Stimulated activated memory B cell treated with anti-CD40 and anti-IgM and Interleukin-4, amounts not matched to agents 10 μg/mL and 1 μg/mL and 100 μg/mL, for 72 hours (primary cell): ENCODE data around the gene PRPF19.

Experiments used
- ATAC-seq: fragments of 150-1000 bp; cut with Tn5 transposase; 2 replicates; pipeline ENCODE4 v1.10.0; 2021
- H3K27ac Mint-ChIP-seq: one replicate; pipeline ENCODE4 v1.8.0; 2022; ENCODE audit warnings: mild to moderate bottlenecking, mixed read lengths
- H3K27me3 Mint-ChIP-seq: one replicate; pipeline ENCODE4 v1.8.0; 2022; ENCODE audit warnings: mixed read lengths
- H3K36me3 Mint-ChIP-seq: one replicate; pipeline ENCODE4 v1.8.0; 2022; ENCODE audit warnings: mixed read lengths
- H3K4me1 Mint-ChIP-seq: one replicate; pipeline ENCODE4 v1.8.0; 2022; ENCODE audit warnings: mixed read lengths
- H3K4me3 Mint-ChIP-seq: one replicate; pipeline ENCODE4 v1.8.0; 2022; ENCODE audit warnings: mild to moderate bottlenecking, moderate library complexity, mixed read lengths
- H3K9me3 Mint-ChIP-seq: one replicate; pipeline ENCODE4 v1.8.0; 2022; ENCODE audit warnings: mixed read lengths

The PRPF19 gene

DNA sequence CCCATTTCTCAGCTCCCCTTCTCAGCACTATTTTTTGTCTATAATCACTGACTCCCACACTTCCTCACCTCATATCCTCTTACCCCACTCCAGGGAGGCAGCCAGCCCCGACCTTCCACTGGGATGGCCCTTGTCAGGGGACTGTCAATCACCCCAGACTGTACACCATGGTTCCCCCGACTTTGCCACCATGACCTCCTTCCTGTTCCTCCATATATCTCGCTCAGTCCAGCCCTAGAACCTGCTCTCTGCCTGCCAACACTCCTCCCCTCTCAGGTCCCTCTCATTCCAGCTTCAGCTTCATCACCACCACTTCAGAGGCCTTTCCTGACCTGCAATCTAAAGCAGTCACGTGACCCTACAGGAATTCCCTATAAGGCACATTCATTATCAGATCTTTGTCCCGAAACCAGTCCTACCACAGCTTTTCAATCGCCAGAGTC is 16.5 kb downstream of the PRPF19 start:
- H3K4me3 Mint-ChIP-seq, result no peak overlapping the region
- no peaks in the 10 kb centered on the region for H3K4me1 Mint-ChIP-seq
- H3K27ac Mint-ChIP-seq, result no peak overlapping the region
- H3K36me3 Mint-ChIP-seq, result peaks cover 45% of the 10 kb centered on the region
- no peaks in the 10 kb centered on the region for H3K9me3 Mint-ChIP-seq
- H3K27me3 Mint-ChIP-seq, result no peaks in the 10 kb centered on the region
- ATAC-seq, result no peak

DNA sequence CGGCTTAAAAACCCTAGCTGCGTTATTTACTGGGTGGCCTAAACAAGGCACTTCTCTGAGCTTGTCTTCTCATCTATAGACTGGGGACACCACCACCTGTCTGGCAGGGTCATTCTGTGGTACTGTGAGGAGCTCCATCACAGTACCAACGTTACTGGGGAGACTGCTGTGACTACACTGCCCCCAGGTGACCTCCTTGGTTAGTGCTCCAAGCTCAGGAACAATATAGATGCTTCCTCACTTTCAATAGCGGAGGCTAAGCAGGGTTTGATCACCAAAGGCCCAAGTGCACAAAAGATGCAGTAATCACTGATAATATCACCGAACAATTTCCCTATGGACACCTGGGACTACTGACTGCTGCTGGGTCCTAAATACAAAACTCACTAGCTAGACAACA is 18.8 kb downstream of the PRPF19 start:
- Mint-ChIP-seq H3K4me3 (no peak overlapping the region), H3K36me3 (peaks cover 49% of the 10 kb centered on the region), H3K4me1 (peaks cover 6% of the 10 kb centered on the region), H3K27ac (no peak overlapping the region), H3K27me3 (no peaks in the 10 kb centered on the region), H3K9me3 (no peaks in the 10 kb centered on the region)
- ATAC-seq, result peak; percentile 65

DNA sequence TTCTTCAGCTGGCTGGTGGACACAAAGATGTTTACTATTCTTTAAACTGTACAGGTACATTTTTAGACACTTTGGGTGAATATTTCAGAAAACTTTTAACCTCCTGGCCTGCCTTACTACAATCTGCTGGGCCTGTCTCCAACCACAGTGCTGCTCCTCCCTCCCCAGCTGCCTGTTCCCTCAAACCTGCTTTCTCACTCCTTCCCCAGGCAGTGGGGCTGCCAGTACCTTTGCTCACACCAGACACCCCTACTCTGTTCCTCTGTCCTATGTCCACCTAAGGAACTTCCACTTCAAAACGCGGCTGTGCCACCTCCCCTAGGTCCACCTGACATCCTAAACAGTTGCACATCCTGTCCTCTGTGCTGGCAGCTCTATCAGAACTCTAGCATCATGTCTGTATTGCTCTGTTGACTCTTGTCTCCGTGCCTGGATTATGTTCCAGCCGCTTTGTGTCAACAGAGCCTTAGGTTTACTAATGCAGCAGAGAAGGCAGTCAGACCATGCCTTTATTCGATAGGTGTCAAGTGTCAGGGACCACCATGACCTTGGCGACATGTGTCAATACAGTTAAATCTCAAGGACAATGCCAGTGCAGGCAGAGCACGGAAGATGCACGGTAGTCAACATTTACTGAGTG is 25.6 kb downstream of the PRPF19 start:
- H3K27me3 Mint-ChIP-seq, result no peaks in the 10 kb centered on the region
- no peak overlapping the region for H3K27ac Mint-ChIP-seq
- no peak overlapping the region for H3K4me3 Mint-ChIP-seq
- H3K9me3 Mint-ChIP-seq, result no peaks in the 10 kb centered on the region
- H3K36me3 Mint-ChIP-seq, result peaks cover 54% of the 10 kb centered on the region
- ATAC-seq, result no peak
- peaks cover 6% of the 10 kb centered on the region for H3K4me1 Mint-ChIP-seq

DNA sequence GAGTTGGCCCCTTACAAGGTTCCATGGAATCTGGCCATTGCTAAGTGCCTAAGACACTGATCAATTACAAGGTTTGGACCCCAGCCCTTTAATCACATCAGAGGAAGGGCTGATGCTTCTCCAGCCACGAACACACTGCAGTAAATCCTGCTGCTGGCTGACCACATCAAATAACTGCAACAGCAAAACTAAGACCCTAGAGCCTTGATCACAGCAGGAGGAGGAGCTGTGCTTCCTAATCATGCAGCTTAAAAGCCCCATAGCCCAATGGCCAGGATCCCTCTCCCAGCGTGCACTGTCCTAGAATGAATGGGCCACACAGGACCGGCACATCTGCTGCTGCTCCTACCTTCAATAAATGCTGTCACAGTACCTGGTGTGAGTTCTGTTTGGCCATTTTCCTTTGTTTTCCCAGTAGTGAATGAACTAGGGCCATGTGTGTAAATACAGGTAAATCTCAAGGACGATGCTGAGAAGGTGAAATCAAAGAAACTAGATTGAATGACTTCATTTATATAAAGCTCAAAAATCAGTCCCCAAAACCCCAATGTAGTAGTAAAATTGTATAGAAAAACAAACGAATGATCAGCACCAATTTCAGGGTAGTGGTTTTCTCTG is 26.3 kb downstream of the PRPF19 start:
- ATAC-seq, result no peak
- Mint-ChIP-seq H3K36me3 (peaks cover 48% of the 10 kb centered on the region), H3K27me3 (no peaks in the 10 kb centered on the region), H3K4me3 (no peak overlapping the region), H3K4me1 (peaks cover 6% of the 10 kb centered on the region), H3K9me3 (no peaks in the 10 kb centered on the region), H3K27ac (no peak overlapping the region)

DNA sequence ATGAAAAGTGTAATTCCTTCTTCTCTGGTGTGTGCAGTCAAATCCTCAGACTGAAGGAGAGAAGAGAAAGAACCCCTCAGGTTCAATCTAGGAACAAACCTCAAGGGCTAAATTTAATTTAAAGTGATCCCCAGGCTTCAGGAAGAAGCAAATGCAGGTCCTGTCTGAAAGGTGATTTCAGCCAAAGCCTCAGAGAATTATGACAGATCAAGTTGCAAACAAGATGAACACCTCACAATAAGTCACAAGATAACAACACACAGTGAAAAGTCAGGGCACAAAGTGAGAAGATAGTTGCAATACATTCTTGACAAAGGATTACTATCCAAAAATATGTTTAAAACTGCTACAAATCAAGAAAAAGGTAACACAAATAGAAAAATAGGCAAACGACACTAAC is 27.3 kb downstream of the PRPF19 start:
- ATAC-seq, result no peak
- peaks cover 43% of the 10 kb centered on the region for H3K36me3 Mint-ChIP-seq
- no peaks in the 10 kb centered on the region for H3K27me3 Mint-ChIP-seq
- no peaks in the 10 kb centered on the region for H3K9me3 Mint-ChIP-seq
- no peak overlapping the region for H3K27ac Mint-ChIP-seq
- H3K4me1 Mint-ChIP-seq, result peaks cover 4% of the 10 kb centered on the region
- H3K4me3 Mint-ChIP-seq, result no peak overlapping the region

DNA sequence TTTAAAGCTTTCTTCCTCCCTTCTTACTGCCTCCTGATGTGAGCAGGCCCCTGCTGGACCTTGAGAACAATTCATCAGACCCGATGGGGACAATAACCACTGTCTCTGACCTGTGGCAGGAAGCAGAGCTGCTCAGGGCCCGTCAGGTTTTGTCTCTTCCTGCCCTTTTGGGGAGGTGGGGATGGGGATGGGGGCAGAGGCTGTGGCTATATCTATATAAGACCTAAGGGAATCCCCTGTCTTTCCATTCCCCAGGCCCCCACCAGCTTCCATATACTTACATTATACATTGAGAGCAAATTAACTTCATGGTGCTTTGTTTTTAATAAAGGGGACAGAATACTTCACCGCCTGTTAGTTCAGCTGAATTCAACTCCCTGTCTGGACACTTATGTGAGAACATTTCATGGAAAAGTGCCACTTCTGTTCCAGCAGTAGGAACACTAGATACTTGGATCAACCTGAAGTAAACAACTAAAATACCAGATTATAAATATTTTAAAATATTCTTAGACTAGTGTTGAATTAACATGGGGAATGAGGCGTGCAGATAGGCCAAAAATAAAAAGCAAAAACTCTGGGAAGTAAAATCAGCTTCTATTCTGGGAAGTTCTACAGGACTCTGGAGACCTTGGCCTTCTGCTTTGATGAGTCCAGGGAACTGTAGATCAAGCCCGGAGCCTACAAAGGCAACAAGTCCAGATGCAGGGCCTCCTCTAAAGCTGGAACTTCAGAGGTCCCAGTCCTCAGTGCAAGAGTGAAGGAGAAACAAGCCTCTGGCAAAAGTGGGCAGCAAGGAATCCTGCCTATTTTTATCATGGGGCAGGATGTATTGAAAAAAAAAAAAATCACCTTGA is 27.9 kb downstream of the PRPF19 start:
- no peaks in the 10 kb centered on the region for H3K27me3 Mint-ChIP-seq
- H3K4me1 Mint-ChIP-seq, result no peaks in the 10 kb centered on the region
- no peak overlapping the region for H3K4me3 Mint-ChIP-seq
- peaks cover 37% of the 10 kb centered on the region for H3K36me3 Mint-ChIP-seq
- no peaks in the 10 kb centered on the region for H3K9me3 Mint-ChIP-seq
- ATAC-seq, result no peak
- no peak overlapping the region for H3K27ac Mint-ChIP-seq

DNA sequence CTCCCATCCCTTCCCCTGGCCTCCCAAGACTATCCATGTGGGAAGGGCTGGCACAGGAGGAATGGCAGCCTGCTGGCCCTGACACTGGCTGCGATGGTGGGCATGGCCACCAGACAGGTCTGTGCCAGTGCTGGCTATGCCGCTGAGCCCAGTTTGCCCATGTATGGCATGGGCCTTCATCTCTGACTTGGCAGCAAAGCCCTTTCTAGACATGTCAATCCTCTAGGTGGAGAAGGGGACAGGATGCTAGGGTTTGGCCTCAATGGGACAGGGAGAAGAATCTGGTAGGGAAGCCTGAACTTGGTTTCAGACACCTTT is 30.3 kb downstream of the PRPF19 start:
- no peak overlapping the region for H3K4me3 Mint-ChIP-seq
- no peak for ATAC-seq
- H3K36me3 Mint-ChIP-seq, result peaks cover 13% of the 10 kb centered on the region
- no peak overlapping the region for H3K27ac Mint-ChIP-seq
- no peaks in the 10 kb centered on the region for H3K9me3 Mint-ChIP-seq
- H3K27me3 Mint-ChIP-seq, result peaks cover 2% of the 10 kb centered on the region
- no peaks in the 10 kb centered on the region for H3K4me1 Mint-ChIP-seq

DNA sequence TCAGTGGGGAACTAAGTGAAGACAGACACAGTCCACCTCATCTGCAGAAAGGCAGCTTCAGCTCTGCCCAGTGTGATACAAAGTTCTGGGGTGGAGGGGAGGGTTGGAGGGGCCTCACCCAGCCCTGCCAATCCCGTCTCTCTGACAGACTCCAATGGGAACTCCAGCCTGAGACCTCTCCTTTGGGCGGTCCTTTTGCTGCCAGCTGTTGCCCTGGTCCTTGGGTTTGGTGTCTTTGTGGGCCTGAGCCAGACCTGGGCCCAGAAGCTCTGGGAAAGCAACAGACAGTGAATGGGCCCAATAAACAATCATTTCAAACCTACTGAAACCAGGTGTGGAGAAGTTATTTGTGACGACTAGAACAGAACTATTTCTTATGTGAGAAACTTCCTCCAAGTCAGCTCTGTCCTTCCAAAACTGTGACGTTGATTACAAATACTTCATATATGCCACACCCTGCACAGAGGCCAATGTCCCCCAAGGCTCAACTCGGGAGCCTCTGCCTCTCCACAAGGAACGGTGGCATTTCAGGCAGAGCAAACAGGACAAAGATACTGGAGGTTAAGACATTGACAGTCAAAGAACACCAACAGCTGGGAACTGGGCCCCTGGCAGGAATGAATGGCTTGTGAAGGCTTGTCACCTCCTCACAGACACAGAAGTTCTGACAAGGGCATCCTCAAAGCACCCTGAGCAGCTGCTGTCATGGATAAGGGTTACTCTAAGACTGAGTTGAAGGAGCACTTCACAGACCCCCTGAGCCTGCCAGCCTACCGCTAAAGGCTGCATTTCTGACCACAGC is 30.8 kb downstream of the PRPF19 start:
- ATAC-seq, result no peak
- peaks cover 8% of the 10 kb centered on the region for H3K27me3 Mint-ChIP-seq
- no peaks in the 10 kb centered on the region for H3K4me1 Mint-ChIP-seq
- H3K4me3 Mint-ChIP-seq, result no peak overlapping the region
- H3K9me3 Mint-ChIP-seq, result no peaks in the 10 kb centered on the region
- H3K27ac Mint-ChIP-seq, result no peak overlapping the region
- H3K36me3 Mint-ChIP-seq, result peaks cover 8% of the 10 kb centered on the region

DNA sequence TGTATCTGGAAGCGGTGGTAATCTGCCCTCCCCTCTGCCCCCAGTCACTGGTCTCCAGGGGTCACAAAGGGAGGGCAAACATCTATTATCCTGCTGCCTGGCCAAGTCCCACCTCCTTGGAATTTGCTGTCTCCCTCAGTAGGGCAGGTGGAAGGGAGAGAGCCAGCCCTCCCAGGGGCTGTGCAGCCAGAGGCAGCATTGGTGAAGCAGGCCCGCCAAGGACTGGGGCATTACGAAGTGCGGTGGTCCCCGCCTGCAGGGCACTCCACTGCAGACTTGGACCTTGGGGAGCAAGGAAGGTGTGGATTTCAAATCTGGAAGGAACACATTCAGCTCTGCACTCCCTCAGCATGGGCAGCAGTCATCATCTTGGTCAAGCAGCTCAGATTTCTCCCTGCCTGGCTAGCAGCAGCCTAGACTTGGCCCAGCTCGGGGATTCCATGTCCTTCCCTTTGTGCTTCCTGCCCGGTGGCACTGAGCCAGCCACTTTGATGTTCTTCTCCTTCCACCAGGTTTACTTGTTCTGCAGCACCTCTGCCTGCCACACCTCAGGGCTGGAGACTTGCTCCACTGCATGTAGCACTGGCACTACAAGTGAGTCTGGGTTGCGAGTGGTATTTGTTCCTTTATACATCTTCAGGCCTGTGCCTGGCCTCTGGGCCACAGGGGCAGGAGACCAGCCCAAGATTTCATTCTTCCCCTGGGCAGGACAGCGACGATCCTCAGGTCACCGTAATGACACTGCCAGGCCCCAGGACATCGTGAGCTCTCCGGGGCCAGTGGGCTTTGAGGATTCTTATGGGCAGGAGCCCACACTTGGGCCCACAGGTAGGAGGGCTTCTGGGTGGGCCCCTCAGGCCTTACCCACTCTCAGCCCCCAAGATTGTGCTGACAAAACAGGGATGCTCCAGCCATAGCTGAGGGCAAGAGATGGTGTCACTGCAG is 31.7 kb downstream of the PRPF19 start:
- no peaks in the 10 kb centered on the region for H3K9me3 Mint-ChIP-seq
- no peaks in the 10 kb centered on the region for H3K4me1 Mint-ChIP-seq
- peaks cover 6% of the 10 kb centered on the region for H3K36me3 Mint-ChIP-seq
- no peak for ATAC-seq
- no peak overlapping the region for H3K27ac Mint-ChIP-seq
- H3K4me3 Mint-ChIP-seq, result no peak overlapping the region
- peaks cover 9% of the 10 kb centered on the region for H3K27me3 Mint-ChIP-seq

DNA sequence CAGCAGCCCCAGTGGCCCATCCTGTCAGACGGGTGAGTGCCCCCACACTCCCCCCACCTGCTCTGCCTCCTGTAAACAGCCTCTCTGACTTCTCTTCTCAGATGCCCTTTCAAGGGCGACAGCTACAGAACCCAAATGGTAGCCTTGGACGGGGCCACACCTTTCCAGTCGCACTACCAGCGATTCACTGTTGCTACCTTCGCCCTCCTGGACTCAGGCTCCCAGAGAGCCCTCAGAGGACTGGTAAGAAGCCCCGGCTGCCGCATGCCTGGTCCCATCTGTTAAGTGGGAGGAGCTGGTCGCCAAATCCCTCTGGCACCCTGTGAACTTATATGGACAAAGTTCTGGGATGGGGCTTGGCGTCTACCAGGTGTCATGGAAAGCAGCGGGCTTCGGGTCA is 32.9 kb downstream of the PRPF19 start:
- Mint-ChIP-seq H3K9me3 (no peaks in the 10 kb centered on the region), H3K27me3 (peaks cover 18% of the 10 kb centered on the region), H3K36me3 (peaks cover 6% of the 10 kb centered on the region), H3K4me3 (no peak overlapping the region), H3K27ac (no peak overlapping the region), H3K4me1 (no peaks in the 10 kb centered on the region)
- no peak for ATAC-seq

DNA sequence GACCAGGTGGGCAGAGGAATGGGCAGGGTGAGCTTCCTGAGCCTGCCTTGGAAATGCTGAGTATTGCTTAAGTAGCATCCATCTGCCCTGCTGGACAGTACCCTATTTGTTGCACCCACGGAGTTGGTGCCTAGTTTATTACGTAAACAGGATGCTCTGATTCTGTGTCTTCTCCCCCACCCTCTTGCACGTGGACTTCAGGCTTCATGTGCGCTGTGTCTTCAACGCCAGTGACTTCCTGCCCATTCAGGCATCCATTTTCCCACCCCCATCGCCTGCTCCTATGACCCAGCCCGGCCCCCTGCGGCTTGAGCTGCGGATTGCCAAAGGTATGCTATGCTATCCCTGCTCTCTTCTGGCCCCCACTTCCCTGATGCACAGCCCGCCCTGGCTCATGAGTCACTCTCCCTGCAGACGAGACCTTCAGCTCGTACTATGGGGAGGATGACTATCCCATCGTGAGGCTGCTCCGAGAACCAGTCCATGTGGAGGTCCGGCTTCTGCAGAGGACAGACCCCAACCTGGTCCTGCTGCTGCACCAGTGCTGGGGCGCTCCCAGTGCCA is 33.3 kb downstream of the PRPF19 start:
- H3K4me1 Mint-ChIP-seq, result no peaks in the 10 kb centered on the region
- H3K36me3 Mint-ChIP-seq, result peaks cover 6% of the 10 kb centered on the region
- no peak overlapping the region for H3K27ac Mint-ChIP-seq

DNA sequence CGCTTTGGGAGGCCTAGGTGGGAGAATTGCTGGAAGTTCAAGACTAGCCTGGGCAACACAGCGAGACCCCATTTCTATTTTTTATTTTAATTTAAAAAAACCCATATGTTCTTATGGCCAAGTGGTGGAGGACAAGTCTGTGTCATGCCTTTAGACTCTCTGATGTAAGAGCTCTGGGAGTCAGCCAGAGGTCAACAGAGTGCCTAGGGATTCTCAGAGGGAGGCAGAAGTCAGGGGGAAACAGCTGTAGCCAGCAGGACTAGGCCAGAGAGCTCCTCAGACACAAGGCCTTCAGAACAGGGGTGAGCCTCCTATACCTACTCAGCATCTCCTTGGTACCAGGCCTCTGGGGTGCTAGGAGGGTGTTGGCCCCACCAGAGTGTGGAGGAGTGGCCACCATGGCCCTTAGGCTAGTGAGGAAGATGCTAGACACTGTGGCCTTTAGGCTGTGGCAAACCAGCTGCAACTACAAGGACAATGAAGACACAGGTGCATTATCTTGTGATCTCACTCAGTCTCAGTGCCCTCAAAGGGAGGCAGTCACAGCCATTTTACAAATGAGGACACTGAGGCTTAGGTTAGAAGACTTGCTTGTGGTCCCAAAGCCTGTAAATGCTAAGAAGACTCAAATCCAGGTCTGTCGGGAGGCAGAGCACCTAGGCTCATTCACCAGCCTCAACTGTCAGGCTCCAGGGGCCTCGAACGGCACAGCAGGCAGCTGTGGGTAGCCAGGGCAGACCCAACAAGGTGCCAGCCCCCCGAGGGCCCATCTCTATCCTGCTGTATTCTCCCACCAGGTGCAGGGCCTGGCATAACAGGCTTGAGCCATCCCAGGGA is 34.0 kb downstream of the PRPF19 start:
- no peak for ATAC-seq
- no peak overlapping the region for H3K4me3 Mint-ChIP-seq
- H3K27me3 Mint-ChIP-seq, result peaks cover 20% of the 10 kb centered on the region
- no peak overlapping the region for H3K27ac Mint-ChIP-seq
- H3K9me3 Mint-ChIP-seq, result no peaks in the 10 kb centered on the region
- no peaks in the 10 kb centered on the region for H3K4me1 Mint-ChIP-seq
- peaks cover under 1% of the 10 kb centered on the region for H3K36me3 Mint-ChIP-seq

More for the DNA sequence above, 33.3 kb downstream of the PRPF19 start:
- Mint-ChIP-seq H3K4me3 (no peak overlapping the region), H3K9me3 (no peaks in the 10 kb centered on the region), H3K27me3 (peaks cover 20% of the 10 kb centered on the region)
- no peak for ATAC-seq

DNA sequence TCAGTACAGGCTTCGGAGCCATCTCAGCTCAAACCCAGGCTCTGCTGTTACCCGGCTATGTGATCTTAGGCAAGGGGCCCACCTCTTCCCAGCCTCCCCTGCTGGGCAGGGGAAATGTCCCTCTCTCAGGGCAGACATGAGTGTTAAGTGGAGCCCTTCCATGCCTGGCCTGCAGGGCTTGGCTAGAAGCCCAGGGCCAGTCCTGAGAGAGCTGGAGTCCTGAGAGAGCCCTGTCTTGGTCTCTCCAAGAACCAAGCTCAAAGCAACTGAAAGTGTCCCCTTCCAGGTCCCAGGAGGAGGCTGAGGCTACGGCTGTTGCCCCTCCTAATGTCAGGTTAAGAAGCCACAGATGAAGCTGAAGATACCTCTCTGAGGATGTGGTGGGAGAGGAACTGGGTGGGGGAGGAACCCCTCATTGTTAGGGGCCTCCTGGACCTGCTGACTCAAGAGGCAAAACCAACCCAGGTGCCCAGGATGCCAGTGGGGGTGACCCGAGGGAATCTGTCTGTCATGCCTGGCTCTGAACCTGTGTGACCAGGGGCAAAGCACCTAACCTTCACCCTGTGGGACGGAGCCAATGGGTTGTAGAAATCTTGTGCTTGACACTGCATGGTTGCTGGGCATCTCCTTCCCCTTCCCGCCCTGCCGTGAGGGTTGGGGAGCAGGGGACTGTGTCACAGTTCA is 34.9 kb downstream of the PRPF19 start:
- Mint-ChIP-seq H3K9me3 (no peaks in the 10 kb centered on the region), H3K4me1 (no peaks in the 10 kb centered on the region), H3K36me3 (no peaks in the 10 kb centered on the region), H3K4me3 (no peak overlapping the region), H3K27ac (no peak overlapping the region), H3K27me3 (peaks cover 20% of the 10 kb centered on the region)
- ATAC-seq, result no peak
